ENCODE results near the gene CXCL11.

Gene CXCL11

DNA sequence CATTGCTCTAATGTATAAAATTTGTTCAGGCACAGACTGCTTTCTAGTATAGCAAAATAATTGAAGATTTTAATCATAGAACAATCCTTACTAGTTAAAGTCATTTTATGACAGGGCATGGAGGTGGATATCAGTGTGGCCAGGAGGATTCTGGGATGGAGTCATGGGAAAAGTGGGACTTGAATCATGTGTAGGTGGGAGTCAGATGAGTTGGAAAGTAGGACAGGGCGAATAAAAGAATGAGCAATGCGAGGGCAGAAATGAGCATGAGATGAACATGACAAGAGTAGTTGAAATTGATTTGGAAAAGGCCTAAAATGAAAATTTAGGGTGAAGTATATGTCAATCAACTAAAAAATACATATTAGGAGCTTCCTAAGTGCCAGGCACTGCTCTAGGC lies 37.9 kb downstream of the CXCL11 start:
- H3K4me2 ChIP-seq (ENCODE audit: low read length), result no peak overlapping the region
- no peaks in the 10 kb centered on the region for H3K79me2 ChIP-seq (ENCODE audit: control insufficient read depth, low read length)
- H3K9me3 ChIP-seq (ENCODE audit: control insufficient read depth, insufficient read depth, low read length), result no peaks in the 10 kb centered on the region
- no peaks in the 10 kb centered on the region for H3F3A ChIP-seq (ENCODE audit: control insufficient read depth, insufficient read depth)
- H3K36me3 ChIP-seq (ENCODE audit: control insufficient read depth, low read length), result no peaks in the 10 kb centered on the region
- H4K20me1 ChIP-seq (ENCODE audit: control insufficient read depth, insufficient read depth, low read depth, low read length), result no peaks in the 10 kb centered on the region
- H3K4me3 ChIP-seq (ENCODE audit: low read length), result no peak overlapping the region
- TF ChIP-seq EZH2phosphoT487 (IDR thresholded peaks at IDR 0.05; ENCODE audit: borderline replicate concordance, low read length) (no peak), CTCF (IDR thresholded peaks at IDR 0.05; ENCODE audit: low read depth, low read length, poor library complexity, severe bottlenecking) (no peak)
- peaks cover 12% of the 10 kb centered on the region for H3K27me3 ChIP-seq (ENCODE audit: control insufficient read depth, low read length)
- H3K9me2 ChIP-seq (replicated peaks; ENCODE audit: control insufficient read depth, low read length), result no peaks in the 10 kb centered on the region
- no peak overlapping the region for H3K27ac ChIP-seq (ENCODE audit: low read depth, low read length)
- H3K4me1 ChIP-seq (ENCODE audit: control insufficient read depth, low read length), result no peaks in the 10 kb centered on the region

DNA sequence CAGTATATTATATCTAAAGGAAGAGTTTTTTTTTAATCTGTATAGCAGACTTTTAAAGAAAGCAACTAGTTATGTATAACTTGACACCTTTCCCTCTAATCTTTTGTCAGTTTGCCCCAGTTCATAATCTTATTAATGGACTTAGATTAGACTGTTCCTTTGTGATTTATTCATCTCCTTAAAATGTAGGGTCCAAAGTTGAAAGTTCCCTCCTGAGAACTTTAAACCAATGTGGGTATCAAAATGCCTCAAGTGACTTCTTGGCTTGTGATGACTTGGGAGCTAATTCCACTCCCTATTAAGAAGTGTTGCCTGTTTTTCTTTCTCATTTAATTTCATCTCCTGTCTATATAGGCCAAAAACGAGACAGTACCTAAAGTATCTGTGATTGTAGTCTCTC lies 38.8 kb downstream of the CXCL11 start:
- TF ChIP-seq EZH2phosphoT487 (IDR thresholded peaks at IDR 0.05; ENCODE audit: borderline replicate concordance, low read length), result no peak
- no peak for TF ChIP-seq CTCF (IDR thresholded peaks at IDR 0.05; ENCODE audit: low read depth, low read length, poor library complexity, severe bottlenecking)
- Histone ChIP-seq H3K79me2 (ENCODE audit: control insufficient read depth, low read length) (no peaks in the 10 kb centered on the region), H3K27ac (ENCODE audit: low read depth, low read length) (no peak overlapping the region)

DNA sequence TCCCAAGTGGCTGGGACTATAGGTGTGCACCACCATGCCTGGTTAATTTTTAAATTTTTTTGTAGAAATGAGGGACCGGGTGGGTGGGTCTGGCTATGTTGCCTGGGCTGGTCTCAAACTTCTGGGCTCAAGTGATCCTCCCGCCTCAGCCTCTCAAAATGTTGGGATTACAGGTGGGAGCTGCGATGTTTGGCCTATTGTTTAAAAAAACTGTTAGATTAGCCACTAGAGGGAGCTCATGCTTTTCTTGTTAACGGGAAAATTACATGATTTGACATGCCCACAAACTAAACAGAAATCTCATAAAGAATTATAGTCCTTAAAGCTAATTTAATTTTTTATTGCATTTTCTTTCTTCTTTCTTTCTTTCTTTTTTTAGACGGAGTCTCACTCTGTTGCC lies 40.1 kb downstream of the CXCL11 start:
- no peak for TF ChIP-seq EZH2phosphoT487 (IDR thresholded peaks at IDR 0.05; ENCODE audit: borderline replicate concordance, low read length)
- TF ChIP-seq CTCF (IDR thresholded peaks at IDR 0.05; ENCODE audit: low read depth, low read length, poor library complexity, severe bottlenecking), result peak; percentile 49
- no peaks in the 10 kb centered on the region for H3F3A ChIP-seq (ENCODE audit: control insufficient read depth, insufficient read depth)
- H3K9me3 ChIP-seq (ENCODE audit: control insufficient read depth, insufficient read depth, low read length), result no peaks in the 10 kb centered on the region
- no peaks in the 10 kb centered on the region for H3K27me3 ChIP-seq (ENCODE audit: control insufficient read depth, low read length)
- no peak overlapping the region for H3K4me3 ChIP-seq (ENCODE audit: low read length)
- H3K27ac ChIP-seq (ENCODE audit: low read depth, low read length), result no peak overlapping the region
- no peak overlapping the region for H3K4me2 ChIP-seq (ENCODE audit: low read length)
- H3K36me3 ChIP-seq (ENCODE audit: control insufficient read depth, low read length), result no peaks in the 10 kb centered on the region
- peaks cover 4% of the 10 kb centered on the region for H3K4me1 ChIP-seq (ENCODE audit: control insufficient read depth, low read length)
- peaks cover 3% of the 10 kb centered on the region for H3K79me2 ChIP-seq (ENCODE audit: control insufficient read depth, low read length)
- H3K9me2 ChIP-seq (replicated peaks; ENCODE audit: control insufficient read depth, low read length), result no peaks in the 10 kb centered on the region
- no peaks in the 10 kb centered on the region for H4K20me1 ChIP-seq (ENCODE audit: control insufficient read depth, insufficient read depth, low read depth, low read length)

More for the DNA sequence above, 38.8 kb downstream of the CXCL11 start:
- Histone ChIP-seq H3K4me2 (ENCODE audit: low read length) (no peak overlapping the region), H3K27me3 (ENCODE audit: control insufficient read depth, low read length) (peaks cover 6% of the 10 kb centered on the region), H3K9me3 (ENCODE audit: control insufficient read depth, insufficient read depth, low read length) (no peaks in the 10 kb centered on the region), H3K4me1 (ENCODE audit: control insufficient read depth, low read length) (no peaks in the 10 kb centered on the region), H3K4me3 (ENCODE audit: low read length) (no peak overlapping the region), H3K9me2 (replicated peaks; ENCODE audit: control insufficient read depth, low read length) (no peaks in the 10 kb centered on the region), H4K20me1 (ENCODE audit: control insufficient read depth, insufficient read depth, low read depth, low read length) (no peaks in the 10 kb centered on the region), H3F3A (ENCODE audit: control insufficient read depth, insufficient read depth) (no peaks in the 10 kb centered on the region), H3K36me3 (ENCODE audit: control insufficient read depth, low read length) (no peaks in the 10 kb centered on the region)

GRCh38 chr4:75992462-75992861 lies 43.4 kb downstream of the CXCL11 start:
- Histone ChIP-seq H3K4me1 (ENCODE audit: control insufficient read depth, low read length) (peaks cover 18% of the 10 kb centered on the region), H3K9me2 (replicated peaks; ENCODE audit: control insufficient read depth, low read length) (no peaks in the 10 kb centered on the region), H3K36me3 (ENCODE audit: control insufficient read depth, low read length) (peaks cover 22% of the 10 kb centered on the region), H3K4me2 (ENCODE audit: low read length) (no peak overlapping the region), H4K20me1 (ENCODE audit: control insufficient read depth, insufficient read depth, low read depth, low read length) (no peaks in the 10 kb centered on the region), H3K4me3 (ENCODE audit: low read length) (no peak overlapping the region), H3K27me3 (ENCODE audit: control insufficient read depth, low read length) (no peaks in the 10 kb centered on the region), H3K27ac (ENCODE audit: low read depth, low read length) (no peak overlapping the region), H3K9me3 (ENCODE audit: control insufficient read depth, insufficient read depth, low read length) (no peaks in the 10 kb centered on the region), H3F3A (ENCODE audit: control insufficient read depth, insufficient read depth) (no peaks in the 10 kb centered on the region), H3K79me2 (ENCODE audit: control insufficient read depth, low read length) (peaks cover 36% of the 10 kb centered on the region)
- TF ChIP-seq EZH2phosphoT487 (IDR thresholded peaks at IDR 0.05; ENCODE audit: borderline replicate concordance, low read length) (no peak), CTCF (IDR thresholded peaks at IDR 0.05; ENCODE audit: low read depth, low read length, poor library complexity, severe bottlenecking) (no peak)
